Camera-type eye (tissue), 1 donor: Measurements from ENCODE around the gene NPLOC4. TPM values are rescaled to one million over a fixed set of nuclear protein-coding genes. Genes with fewer than 3 reads are reported as not detected.

Experiments
- total RNA-seq: library from RNA; depleted of rRNA; stranded (reverse); fragments of >200 nt; gene quantifications from one replicate; pipeline ENCODE4 v1.2.3, GENCODE V29; 2014

NPLOC4 gene
- 75.5 TPM for total RNA-seq

DNA sequence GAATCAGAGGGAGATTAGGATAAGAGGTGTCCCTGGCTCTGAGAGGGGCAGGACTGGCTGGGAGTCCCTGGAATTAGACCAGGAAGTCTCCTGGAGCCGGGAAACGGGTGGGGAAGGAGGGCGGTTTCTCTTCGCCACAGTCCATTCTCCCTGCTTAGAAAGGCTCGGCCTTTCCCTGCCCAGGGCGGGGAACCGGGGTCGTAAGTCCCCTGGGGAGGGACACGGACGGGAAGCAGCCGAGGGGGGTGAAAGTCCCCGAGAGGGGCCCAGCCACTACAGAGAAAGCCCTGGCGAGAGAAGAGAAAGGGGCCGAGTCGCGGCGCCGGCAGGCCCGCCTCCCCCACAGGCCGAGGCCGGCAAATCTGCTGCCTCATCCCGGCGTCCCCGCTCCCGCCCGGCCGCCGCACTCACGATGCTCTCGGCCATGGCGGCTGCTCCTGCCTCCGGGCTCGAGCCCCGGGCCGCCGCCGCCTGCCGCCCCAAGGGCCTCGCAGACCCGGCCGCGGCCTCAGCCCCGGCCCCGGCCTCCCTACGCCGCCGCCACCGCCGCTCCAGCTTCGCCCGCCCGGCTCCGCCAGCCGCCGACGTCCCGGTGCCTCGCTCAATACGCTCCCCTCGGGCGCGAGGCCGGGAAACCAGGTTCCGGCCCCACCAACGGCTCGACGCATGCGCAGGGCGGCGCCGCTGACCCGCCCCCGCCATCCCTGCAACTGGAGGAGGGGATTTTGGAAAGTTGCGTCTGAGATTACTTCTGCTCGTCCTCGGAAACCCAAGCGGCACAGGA lies at the start of gene NPLOC4, which contains the start of gene TSPAN10:
TSS of gene NPLOC4 (minus strand) at position 608 of the 784 bp plus-strand sequence. CDS start at position 426, 182 bp downstream.
TSS of gene TSPAN10 (plus strand) at position 692 of the 784 bp plus-strand sequence. CDS start 5,217 bp downstream, outside the sequence.

DNA sequence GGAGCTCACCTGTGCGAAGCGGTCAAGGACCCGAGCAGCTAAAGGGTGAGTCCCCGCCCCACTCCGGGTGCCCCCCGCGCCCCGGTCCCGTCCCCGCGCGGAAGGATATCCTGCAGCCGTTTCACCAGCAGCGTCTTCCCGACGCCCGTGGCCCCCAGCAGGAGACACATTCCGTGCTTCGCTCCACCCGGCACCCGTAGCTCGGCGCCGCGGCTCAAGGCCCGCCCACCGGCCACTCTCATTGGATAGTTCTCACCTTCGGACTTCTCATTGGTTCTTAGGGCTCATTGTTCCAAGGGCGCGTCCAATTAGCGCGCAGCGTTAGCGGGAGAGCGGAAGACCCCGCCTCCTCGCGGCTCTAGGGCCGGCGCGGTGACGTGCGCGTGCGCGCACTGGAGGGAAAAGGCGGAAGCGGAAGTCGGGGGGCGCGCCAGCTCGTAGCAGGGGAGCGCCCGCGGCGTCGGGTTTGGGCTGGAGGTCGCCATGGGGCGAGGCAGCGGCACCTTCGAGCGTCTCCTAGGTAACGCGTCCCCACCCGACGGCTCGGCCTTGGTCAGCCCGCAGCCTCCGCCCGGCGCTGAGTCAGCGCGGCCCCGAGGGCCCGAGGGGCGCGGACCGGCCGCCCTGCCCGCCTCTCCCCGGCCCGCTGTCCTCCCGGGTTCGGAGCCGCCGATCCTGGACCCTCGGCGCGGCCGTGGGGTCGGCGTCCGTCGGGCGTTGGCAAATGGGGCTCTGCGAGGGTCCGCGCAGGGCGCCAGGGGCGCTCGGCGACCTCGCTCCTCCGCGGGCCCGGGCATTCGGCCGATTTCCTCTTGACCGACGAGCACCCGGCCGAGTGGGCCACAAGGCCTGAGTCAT lies 46.9 kb upstream of the NPLOC4 start, which contains the start of the genes ARL16 and HGS:
TSS of gene ARL16 (minus strand) at position 214 of the 858 bp plus-strand sequence. CDS start at position 170, 44 bp downstream.
TSS of gene HGS (plus strand) at position 428 of the 858 bp plus-strand sequence. CDS start at position 484, 56 bp downstream.

DNA sequence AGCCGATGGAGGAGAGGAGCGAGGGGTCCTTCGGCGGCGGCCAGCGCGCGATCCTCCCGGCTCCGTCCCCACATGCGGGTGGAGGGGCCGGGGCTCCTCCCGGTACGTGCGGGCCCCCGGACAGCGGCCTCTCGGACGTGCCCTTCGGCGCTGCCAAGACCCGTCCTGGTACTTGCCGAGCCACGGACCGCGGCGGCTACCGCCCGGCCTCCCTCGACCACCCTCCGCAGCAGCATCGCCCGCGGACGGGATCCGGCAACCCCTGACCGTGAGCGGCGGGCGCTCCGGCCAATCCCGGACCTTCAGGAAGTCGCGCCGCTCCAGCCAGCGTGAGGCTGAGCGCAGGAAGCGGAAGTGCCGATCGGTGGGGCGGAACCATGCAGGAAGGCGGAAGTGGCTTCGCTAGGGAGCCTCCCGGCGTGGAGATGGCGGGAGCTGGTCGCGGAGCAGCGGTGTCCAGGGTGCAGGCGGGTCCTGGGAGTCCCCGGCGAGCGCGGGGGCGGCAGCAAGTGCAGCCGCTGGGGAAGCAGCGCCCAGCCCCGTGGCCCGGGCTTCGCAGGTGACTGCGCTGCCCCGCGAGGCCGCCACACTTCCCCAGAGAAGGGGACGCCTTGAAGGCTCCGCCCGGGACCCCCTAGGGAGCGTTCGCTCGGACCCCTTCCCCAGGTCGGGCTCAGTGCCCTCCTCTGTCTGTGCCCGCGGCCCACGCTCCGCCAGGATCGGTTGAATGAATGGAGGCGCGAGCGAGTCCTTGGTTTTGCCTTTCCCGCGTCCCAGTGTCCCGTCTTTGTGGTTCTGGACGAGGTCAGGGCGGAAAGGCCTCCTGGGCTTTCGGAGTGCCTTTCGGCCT lies 29.7 kb upstream of the NPLOC4 start, which contains the start of the genes CCDC137 and OXLD1:
TSS of gene CCDC137 (plus strand) at position 396 of the 850 bp plus-strand sequence. CDS start at position 426, 30 bp downstream.
TSS of gene OXLD1 (minus strand) at position 264 of the 850 bp plus-strand sequence. CDS start at position 236, 28 bp downstream.

DNA sequence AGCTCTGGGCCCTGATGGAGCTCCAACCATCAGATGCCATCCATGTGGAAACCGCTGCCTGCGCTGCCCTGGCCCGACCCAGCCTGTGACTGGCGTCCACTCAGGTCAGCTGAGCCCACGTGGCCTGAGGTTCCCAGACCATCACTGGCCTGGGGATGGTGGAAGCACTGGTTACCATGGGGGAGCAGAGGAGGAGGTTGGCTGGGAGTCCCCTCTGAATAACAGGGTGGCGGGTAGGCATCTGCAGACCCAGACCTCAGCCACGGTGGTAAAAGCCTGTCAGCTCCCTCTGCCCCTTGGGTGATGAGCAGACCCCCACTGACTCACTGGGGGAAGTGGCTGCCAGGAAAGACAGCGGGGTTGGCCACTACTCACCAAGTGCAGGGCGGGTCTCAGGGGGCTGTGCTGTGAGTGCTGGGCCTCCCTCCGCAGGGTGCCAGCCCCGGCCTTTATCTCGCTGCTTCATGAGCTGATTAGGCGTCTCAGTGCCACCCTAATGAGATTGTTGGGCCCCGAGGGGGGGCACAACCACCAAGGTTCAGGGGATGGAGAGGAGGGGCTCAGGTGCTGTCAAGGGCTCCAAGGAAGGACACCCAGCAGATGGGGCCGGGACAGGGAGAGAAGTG lies 19.3 kb upstream of the NPLOC4 start, which contains the start of gene PDE6G:
TSS of gene PDE6G (minus strand) at position 425 of the 626 bp plus-strand sequence. CDS start 3,237 bp downstream, outside the sequence.

DNA sequence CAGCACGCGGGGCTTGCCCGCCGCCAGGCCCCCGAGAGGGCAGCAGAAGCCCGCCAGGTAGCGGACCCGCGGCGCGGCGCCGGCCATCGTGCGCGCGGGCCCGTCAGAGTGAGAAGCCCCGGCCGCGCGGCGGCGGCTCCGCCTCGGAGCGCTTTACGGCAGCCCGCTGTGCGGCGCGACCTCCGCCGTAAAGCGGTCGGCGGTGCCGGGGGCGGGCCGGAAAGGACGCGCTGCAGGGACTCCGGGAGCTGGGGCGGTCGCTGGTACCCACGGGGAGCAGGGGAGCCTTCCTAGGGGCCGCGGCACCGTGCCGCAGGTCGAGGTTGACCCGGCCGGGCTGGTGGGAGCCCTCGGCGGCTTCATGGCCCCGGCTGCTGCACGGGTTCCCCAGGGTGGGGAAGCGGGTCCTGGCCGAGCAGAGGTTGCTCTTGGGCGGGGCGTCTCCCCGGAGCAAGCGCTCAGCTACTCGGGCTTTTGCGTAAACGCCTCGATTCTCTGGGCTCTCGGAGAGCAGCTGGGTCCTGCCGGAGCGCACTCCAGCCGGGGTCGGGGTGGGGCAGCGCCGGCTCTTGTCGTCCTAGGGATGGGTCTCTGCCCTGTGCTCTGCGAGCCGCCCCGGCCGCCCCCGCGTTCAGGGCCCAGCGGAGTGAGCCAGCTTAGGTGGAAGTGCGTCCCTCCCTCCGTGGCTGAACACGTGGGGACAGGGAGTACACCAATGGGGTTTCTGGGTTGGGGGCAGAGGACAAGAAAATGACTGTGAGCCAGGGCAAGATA lies 84.5 kb downstream of the NPLOC4 start, which contains the start of gene FAAP100:
TSS of gene FAAP100 (minus strand) at position 110 of the 774 bp plus-strand sequence. CDS start at position 87, 23 bp downstream.

DNA sequence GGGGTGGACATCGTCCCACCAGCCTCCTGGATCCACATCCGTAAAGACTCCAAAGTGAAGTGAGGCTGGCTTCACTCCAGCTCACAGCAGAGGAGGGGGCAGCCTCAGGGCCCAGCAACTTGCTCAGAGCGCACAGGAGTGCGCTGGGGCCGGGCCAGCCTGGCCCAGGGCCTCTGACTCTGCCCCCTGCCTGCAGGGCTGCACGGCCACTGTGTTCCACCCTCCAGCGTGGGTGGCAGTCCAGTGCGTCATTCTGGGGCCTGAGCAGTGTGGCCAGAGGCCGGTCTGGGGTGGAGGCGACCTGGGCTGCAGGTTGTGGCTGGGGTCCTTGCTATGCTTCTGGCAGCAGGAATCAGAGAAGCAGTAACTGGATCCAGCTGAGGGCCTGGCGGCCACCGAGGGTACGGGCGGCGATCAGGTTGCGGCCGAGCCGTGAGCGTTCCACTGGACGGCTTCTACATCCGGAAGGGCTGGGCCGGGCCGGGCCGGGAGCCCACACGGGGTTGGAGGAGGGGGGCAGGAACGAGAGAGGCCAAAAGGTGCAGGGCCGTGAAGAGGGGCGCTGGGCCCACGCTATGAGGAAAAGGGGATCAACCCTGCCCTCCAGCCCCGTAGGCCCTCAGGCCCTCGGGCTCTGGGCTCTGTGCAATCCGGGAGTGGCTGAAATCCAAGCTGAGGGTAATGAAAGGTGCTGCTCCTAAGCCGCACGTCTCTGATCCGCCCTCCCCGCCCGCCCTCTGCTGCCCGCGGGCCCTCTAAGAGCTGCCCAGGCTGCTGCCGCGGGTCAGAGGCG lies 109.1 kb downstream of the NPLOC4 start, which contains the start of gene FSCN2:
TSS of gene FSCN2 (plus strand) at position 787 of the 793 bp plus-strand sequence. CDS start 155 bp downstream, outside the sequence.

DNA sequence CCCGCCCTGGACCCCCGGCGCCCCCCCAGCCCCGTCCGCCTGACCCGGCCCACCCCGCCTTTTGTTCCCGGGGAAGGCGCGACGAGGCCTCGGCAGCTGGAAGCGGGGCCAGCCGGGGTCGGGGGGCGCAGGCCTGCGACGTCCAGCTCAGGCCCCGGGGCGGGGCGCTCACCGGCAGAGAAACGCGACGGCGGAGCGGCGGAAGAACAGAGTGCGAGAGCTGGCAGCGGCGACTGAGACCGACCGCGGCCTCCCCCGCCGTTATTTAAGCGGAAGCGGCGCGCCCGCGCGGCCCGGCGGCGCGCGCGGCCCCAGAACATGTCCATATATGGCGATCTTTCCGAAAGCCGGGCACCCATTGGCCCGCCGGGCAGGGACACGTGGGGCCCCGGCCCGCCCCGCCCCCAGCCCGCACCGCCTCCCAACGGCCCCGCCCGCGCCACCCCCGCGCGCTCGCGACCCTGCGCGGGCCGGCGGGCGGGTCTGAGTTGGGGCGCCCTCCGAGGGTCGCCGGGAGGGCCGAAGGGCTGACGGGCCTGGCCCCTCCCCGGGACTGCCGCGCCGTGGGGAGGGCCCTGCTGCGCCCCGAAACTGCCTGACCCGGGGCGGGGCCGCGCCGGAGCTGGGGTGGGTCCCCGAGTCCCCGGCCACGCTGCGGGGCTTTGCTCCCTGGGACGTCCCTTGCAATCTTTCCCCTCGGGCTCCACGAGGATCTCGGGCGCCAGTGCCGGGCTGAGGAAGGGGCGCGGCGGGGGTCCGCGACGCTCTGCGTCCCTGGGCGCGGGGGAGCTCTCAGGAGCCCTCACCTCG lies 124.1 kb downstream of the NPLOC4 start, which contains the start of gene ACTG1:
TSS of gene ACTG1 (minus strand) at position 238 of the 810 bp plus-strand sequence. CDS start 445 bp downstream, outside the sequence.

Other genes starting within 250 kb of the NPLOC4 start
- gene BAHCC1, start 241.7 kb downstream of the NPLOC4 start, total RNA-seq = 34.8 TPM
- 5,635 TPM for gene ACTG1, start 124.3 kb downstream of the NPLOC4 start, total RNA-seq
- gene FSCN2, start 108.7 kb downstream of the NPLOC4 start, total RNA-seq = 7.9 TPM
- gene FAAP100, start 84.8 kb downstream of the NPLOC4 start, total RNA-seq = 44.5 TPM
- gene TSPAN10, start 84 bp upstream of the NPLOC4 start, total RNA-seq = 39.1 TPM
- 6.4 TPM for gene PDE6G, start 19.4 kb upstream of the NPLOC4 start, total RNA-seq
- 21.6 TPM for gene OXLD1, start 29.5 kb upstream of the NPLOC4 start, total RNA-seq
- 33.9 TPM for gene CCDC137, start 29.6 kb upstream of the NPLOC4 start, total RNA-seq
- 39.8 TPM for gene ARL16, start 46.7 kb upstream of the NPLOC4 start, total RNA-seq
- gene HGS, start 46.9 kb upstream of the NPLOC4 start, total RNA-seq = 54.9 TPM
- 9.3 TPM for gene MRPL12, start 66.3 kb upstream of the NPLOC4 start, total RNA-seq
- 12.3 TPM for gene SLC25A10, start 75.2 kb upstream of the NPLOC4 start, total RNA-seq
- gene GCGR, start 167.0 kb upstream of the NPLOC4 start, total RNA-seq = 0.27 TPM
- 76.1 TPM for gene MCRIP1, start 196.2 kb upstream of the NPLOC4 start, total RNA-seq
- gene PPP1R27, start 197.9 kb upstream of the NPLOC4 start, total RNA-seq = not detected
- gene P4HB, start 223.4 kb upstream of the NPLOC4 start, total RNA-seq = 232 TPM
- 54.5 TPM for gene ARHGDIA, start 234.2 kb upstream of the NPLOC4 start, total RNA-seq